HG03196 (cell line): Measurements from ENCODE around the gene CEACAM3.

ENCODE experiments used
- ATAC-seq: cut with Tn5 transposase; IDR thresholded peaks from one replicate; pipeline ENCODE4 v1.9.1; 2021; ENCODE audit not compliant: unreplicated experiment

CEACAM3 gene

GRCh38 chr19:41844601-41845000 is 48.2 kb downstream of the CEACAM3 start, which contains the start of gene LYPD4:
LYPD4 (minus strand) TSS chr19:41844683; CDS start chr19:41839285, 5,398 bp downstream.
- ATAC-seq, result no peak

GRCh38 chr19:41845001-41845050 is 48.4 kb downstream of the CEACAM3 start, which contains the start of gene DMRTC2:
DMRTC2 (plus strand) TSS chr19:41845042; CDS start chr19:41847429, 2,387 bp downstream.
- ATAC-seq, result no peak

- no peak for ATAC-seq
These were observed 48.7 kb downstream of the CEACAM3 start for GRCh38 chr19:41845051-41845590.

GRCh38 chr19:41847351-41848105 is 51.1 kb downstream of the CEACAM3 start:
- ATAC-seq, result no peak

- no peak for ATAC-seq
These were observed 52.3 kb downstream of the CEACAM3 start for GRCh38 chr19:41848666-41849065.

- ATAC-seq, result no peak
These were observed 52.7 kb downstream of the CEACAM3 start for GRCh38 chr19:41849067-41849466.

- no peak for ATAC-seq
These were observed 54.0 kb downstream of the CEACAM3 start for GRCh38 chr19:41850381-41850780.

GRCh38 chr19:41851456-41851855 is 55.1 kb downstream of the CEACAM3 start:
- ATAC-seq, result no peak

GRCh38 chr19:41853344-41853743 is 57.0 kb downstream of the CEACAM3 start:
- no peak for ATAC-seq

GRCh38 chr19:41853768-41854167 is 57.4 kb downstream of the CEACAM3 start:
- no peak for ATAC-seq

- no peak for ATAC-seq
These were observed 62.8 kb downstream of the CEACAM3 start for GRCh38 chr19:41859213-41859617.

GRCh38 chr19:41859618-41860418 is 63.4 kb downstream of the CEACAM3 start, which contains the start of gene RPS19:
RPS19 (plus strand) TSS chr19:41860255; CDS start chr19:41860775, 520 bp downstream.
- ATAC-seq, result peak; percentile 84

GRCh38 chr19:41860419-41861115 is 64.2 kb downstream of the CEACAM3 start:
- peak; percentile 2 for ATAC-seq
